Measurements from ENCODE around the gene SUMO1.
"Not testable (repeated sequence)": the region's sequence is repeated elsewhere in the genome, so short reads cannot be mapped to it uniquely, and the experiment has no call there.

SUMO1 gene

GRCh38 chr2:202238234-202239197 lies at the start of gene SUMO1:
Gene SUMO1 (minus strand): TSS chr2:202238597. CDS start chr2:202238451, 146 bp downstream.
- Histone ChIP-seq H3K27me3 (ENCODE audit: low read depth) (no peaks in the 10 kb centered on the region), H3K4me1 (peaks cover 13% of the 10 kb centered on the region), H3K36me3 (replicated peaks) (peaks cover 3% of the 10 kb centered on the region; the same call in 1 of the 2 replicates), H3K9me3 (no peaks in the 10 kb centered on the region), H3K4me3 (peak within 1 kb of the TSS; percentile 82)
- in situ Hi-C loops (cut with MboI; ENCODE audit: low sequenced_read_pairs) = no loop called here
- DNase-seq (ENCODE audit: low spot score in 2 of 2) = peak; percentile 88 to 95

GRCh38 chr2:202286595-202286994 lies 48.2 kb upstream of the SUMO1 start:
- H3K9me3 ChIP-seq = no peaks in the 10 kb centered on the region
- no peaks in the 10 kb centered on the region for H3K4me1 ChIP-seq
- no peak for DNase-seq (ENCODE audit: low spot score in 2 of 2)
- in situ Hi-C loops (cut with MboI; ENCODE audit: low sequenced_read_pairs) = no loop called here
- H3K4me3 ChIP-seq = no peak overlapping the region
- H3K36me3 ChIP-seq (replicated peaks) = peaks cover 98% of the 10 kb centered on the region
- H3K27me3 ChIP-seq (ENCODE audit: low read depth) = no peaks in the 10 kb centered on the region

GRCh38 chr2:202278944-202279343 lies 40.5 kb upstream of the SUMO1 start:
- in situ Hi-C loops (cut with MboI; ENCODE audit: low sequenced_read_pairs) = no loop called here
- Histone ChIP-seq H3K4me1 (no peaks in the 10 kb centered on the region), H3K4me3 (no peak overlapping the region), H3K27me3 (ENCODE audit: low read depth) (no peaks in the 10 kb centered on the region), H3K9me3 (no peaks in the 10 kb centered on the region), H3K36me3 (replicated peaks) (peaks cover 90% of the 10 kb centered on the region)
- peak in 1 of 2 experiments; percentile 48 for DNase-seq (ENCODE audit: low spot score in 2 of 2)

- H3K4me3 ChIP-seq = no peak overlapping the region
- no peak for DNase-seq (ENCODE audit: low spot score in 2 of 2)
- H3K36me3 ChIP-seq (replicated peaks) = peaks cover 83% of the 10 kb centered on the region
- H3K27me3 ChIP-seq (ENCODE audit: low read depth) = no peaks in the 10 kb centered on the region
- no peaks in the 10 kb centered on the region for H3K4me1 ChIP-seq
- H3K9me3 ChIP-seq = no peaks in the 10 kb centered on the region
- in situ Hi-C loops (cut with MboI; ENCODE audit: low sequenced_read_pairs) = no loop called here
Observed at GRCh38 chr2:202278036-202278760, 39.8 kb upstream of the SUMO1 start.

- H3K27me3 ChIP-seq (ENCODE audit: low read depth); in situ Hi-C loops (cut with MboI; ENCODE audit: low sequenced_read_pairs); H3K4me1 ChIP-seq; H3K9me3 ChIP-seq; H3K4me3 ChIP-seq; DNase-seq (ENCODE audit: low spot score in 2 of 2): not testable (repeated sequence)
- peaks cover 63% of the 10 kb centered on the region for H3K36me3 ChIP-seq (replicated peaks)
Observed at GRCh38 chr2:202276078-202276720, 37.8 kb upstream of the SUMO1 start.

- in situ Hi-C loops (cut with MboI; ENCODE audit: low sequenced_read_pairs) = no loop called here
- Histone ChIP-seq H3K4me3 (no peak overlapping the region), H3K36me3 (replicated peaks) (peaks cover 20% of the 10 kb centered on the region), H3K4me1 (peaks cover 21% of the 10 kb centered on the region), H3K9me3 (no peaks in the 10 kb centered on the region), H3K27me3 (ENCODE audit: low read depth) (no peaks in the 10 kb centered on the region)
- DNase-seq (ENCODE audit: low spot score in 2 of 2) = no peak
Observed at GRCh38 chr2:202270487-202270886, 32.1 kb upstream of the SUMO1 start.

GRCh38 chr2:202269585-202269984 lies 31.2 kb upstream of the SUMO1 start:
- Histone ChIP-seq H3K9me3 (no peaks in the 10 kb centered on the region), H3K36me3 (replicated peaks) (peaks cover 11% of the 10 kb centered on the region; the same call in 1 of the 2 replicates), H3K4me1 (peaks cover 25% of the 10 kb centered on the region), H3K4me3 (no peak overlapping the region), H3K27me3 (ENCODE audit: low read depth) (no peaks in the 10 kb centered on the region)
- peak in 1 of 2 experiments; percentile 25 for DNase-seq (ENCODE audit: low spot score in 2 of 2)
- in situ Hi-C loops (cut with MboI; ENCODE audit: low sequenced_read_pairs) = no loop called here

GRCh38 chr2:202267495-202267894 lies 29.1 kb upstream of the SUMO1 start:
- Histone ChIP-seq H3K4me3 (peak overlapping the region; percentile 86), H3K36me3 (replicated peaks) (peaks cover 11% of the 10 kb centered on the region; the same call in 1 of the 2 replicates), H3K27me3 (ENCODE audit: low read depth) (no peaks in the 10 kb centered on the region), H3K9me3 (no peaks in the 10 kb centered on the region), H3K4me1 (peaks cover 29% of the 10 kb centered on the region)
- in situ Hi-C loops (cut with MboI; ENCODE audit: low sequenced_read_pairs) = no loop called here
- DNase-seq (ENCODE audit: low spot score in 2 of 2) = peak in 1 of 2 experiments; percentile 31

GRCh38 chr2:202265467-202266277 lies 27.3 kb upstream of the SUMO1 start, which contains the start of gene NOP58:
Gene NOP58 (plus strand): TSS chr2:202265763. CDS start chr2:202265942, 179 bp downstream.
- in situ Hi-C loops (cut with MboI; ENCODE audit: low sequenced_read_pairs) = no loop called here
- peaks cover 11% of the 10 kb centered on the region; the same call in 1 of the 2 replicates for H3K36me3 ChIP-seq (replicated peaks)
- H3K9me3 ChIP-seq = no peaks in the 10 kb centered on the region
- peak; percentile 93 to 94 for DNase-seq (ENCODE audit: low spot score in 2 of 2)
- peak within 1 kb of the TSS; percentile 86 for H3K4me3 ChIP-seq
- no peaks in the 10 kb centered on the region for H3K27me3 ChIP-seq (ENCODE audit: low read depth)
- peaks cover 26% of the 10 kb centered on the region for H3K4me1 ChIP-seq

- Histone ChIP-seq H3K9me3 (no peaks in the 10 kb centered on the region), H3K4me3 (no peak overlapping the region), H3K27me3 (ENCODE audit: low read depth) (no peaks in the 10 kb centered on the region), H3K36me3 (replicated peaks) (0 out of 2 replicates have a peak, but pooled peaks cover 6% of the 10 kb centered on the region), H3K4me1 (peaks cover 11% of the 10 kb centered on the region)
- DNase-seq (ENCODE audit: low spot score in 2 of 2) = no peak
- in situ Hi-C loops (cut with MboI; ENCODE audit: low sequenced_read_pairs) = no loop called here
Observed at GRCh38 chr2:202261531-202261930, 23.1 kb upstream of the SUMO1 start.

- H3K36me3 ChIP-seq (replicated peaks) = no peaks in the 10 kb centered on the region
- no peaks in the 10 kb centered on the region for H3K27me3 ChIP-seq (ENCODE audit: low read depth)
- in situ Hi-C loops (cut with MboI; ENCODE audit: low sequenced_read_pairs) = no loop called here
- H3K4me3 ChIP-seq = no peak overlapping the region
- no peak for DNase-seq (ENCODE audit: low spot score in 2 of 2)
- no peaks in the 10 kb centered on the region for H3K9me3 ChIP-seq
- H3K4me1 ChIP-seq = peaks cover 3% of the 10 kb centered on the region
Observed at GRCh38 chr2:202251494-202251893, 13.1 kb upstream of the SUMO1 start.

- no peak overlapping the region for H3K4me3 ChIP-seq
- peaks cover 3% of the 10 kb centered on the region for H3K4me1 ChIP-seq
- no peaks in the 10 kb centered on the region for H3K36me3 ChIP-seq (replicated peaks)
- no peaks in the 10 kb centered on the region for H3K27me3 ChIP-seq (ENCODE audit: low read depth)
- in situ Hi-C loops (cut with MboI; ENCODE audit: low sequenced_read_pairs) = no loop called here
- peak; percentile 79 to 83 for DNase-seq (ENCODE audit: low spot score in 2 of 2)
- no peaks in the 10 kb centered on the region for H3K9me3 ChIP-seq
Observed at GRCh38 chr2:202249521-202250253, 11.3 kb upstream of the SUMO1 start.
